A549 (cell line): ENCODE data around the gene DDR1. TPM values are rescaled to one million over a fixed set of nuclear protein-coding genes. Genes with fewer than 3 reads are reported as not detected.
"Not testable (repeated sequence)": the region's sequence is repeated elsewhere in the genome, so short reads cannot be mapped to it uniquely, and the experiment has no call there.

Experiments
- ATAC-seq, 2 experiments: fragments of 200-7000 bp in 1 of 2; fragments of >200 bp in 1 of 2; cut with Nextera tagmentation in 1 of 2; cut with Tn5 transposase in 1 of 2; 3 replicates each; pipeline versions ENCODE4 v1.8.0 to v1.9.1; 2018 to 2020; ENCODE audit warnings: mild to moderate bottlenecking in 1 of 2, moderate library complexity in 1 of 2
- CTCF ChIA-PET: fragments of 300-600 bp; sonication (Branson Sonifier 250); formaldehyde crosslinking; extraction: SDS; loops from one replicate; lab custom pipeline; 2021; ENCODE audit warnings: antibody characterized with exemption, inconsistent platforms; lab: Yijun Ruan, JAX
- POLR2A ChIA-PET: fragments of 350-600 bp; formaldehyde crosslinking; extraction: SDS; loops from one replicate; lab custom pipeline; 2021; ENCODE audit warnings: antibody characterized with exemption, inconsistent platforms; lab: Yijun Ruan, JAX
- DNase-seq, 2 experiments: peaks; one replicate each; pipeline versions ENCODE4 v3.0.0 to v3.0.0-alpha.2; 2011 to 2016; ENCODE audit warnings: low read depth in 1 of 2, low spot score in 1 of 2
- FAIRE-seq: peaks from 2 replicates; lab custom pipeline; 2011; peaks lifted over from hg19 to GRCh38; lab: Jason Lieb, UNC
- H3K27ac ChIP-seq, 2 experiments: fragments of >200 bp; sonication (Bioruptor Twin); formaldehyde crosslinking; 3 replicates each; pipeline ENCODE4 v1.5.1; 2016 to 2017
- H3K4me1 ChIP-seq: fragments of >200 bp; sonication (Bioruptor Twin); formaldehyde crosslinking; 3 replicates; pipeline ENCODE4 v1.6.1; 2016
- H3K4me2 ChIP-seq: fragments of >200 bp; sonication (Bioruptor Twin); formaldehyde crosslinking; 3 replicates; pipeline ENCODE4 v1.6.1; 2016
- H3K4me3 ChIP-seq: fragments of >200 bp; sonication (Bioruptor Twin); formaldehyde crosslinking; 3 replicates; pipeline ENCODE4 v1.5.1; 2016
- H3K9me3 ChIP-seq: fragments of >200 bp; sonication (Bioruptor Twin); formaldehyde crosslinking; 3 replicates; pipeline ENCODE4 v1.6.1; 2016
- CBX2 ChIP-seq: fragments of 200-600 bp; sonication (generic); IDR thresholded peaks from 2 replicates; pipeline ENCODE4 v1.6.1; 2016; ENCODE audit warnings: low read depth, mild to moderate bottlenecking, borderline replicate concordance
- CHD4 ChIP-seq: fragments of 200-600 bp; sonication (generic); IDR thresholded peaks from 2 replicates; pipeline ENCODE4 v1.6.1; 2016; ENCODE audit warnings: antibody characterized with exemption, mild to moderate bottlenecking, borderline replicate concordance
- EHF ChIP-seq: fragments of 250-450 bp; sonication (Bioruptor Pico); IDR thresholded peaks from 2 replicates; pipeline ENCODE4 v1.5.0; 2020; ENCODE audit warnings: mild to moderate bottlenecking
- EHMT2 ChIP-seq: fragments of 200-600 bp; sonication (generic); IDR thresholded peaks from 2 replicates; pipeline ENCODE4 v1.6.1; 2016; ENCODE audit warnings: antibody characterized with exemption, low read depth, mild to moderate bottlenecking, moderate library complexity
- EP300 ChIP-seq, 2 experiments: fragments of >200 bp; sonication (Bioruptor Twin); formaldehyde crosslinking; IDR thresholded peaks; 2 replicates in 1 of 2; 3 replicates in 1 of 2; pipeline ENCODE4 v1.6.1; 2016 to 2017
- ESRRA ChIP-seq: fragments of 150-350 bp; IDR thresholded peaks from 2 replicates; pipeline ENCODE4 v1.6.1; 2014; ENCODE audit warnings: mild to moderate bottlenecking, low read length, borderline replicate concordance
- FOSB ChIP-seq: fragments of 250-450 bp; sonication (Bioruptor Pico); IDR thresholded peaks from 2 replicates; pipeline ENCODE4 v1.5.0; 2020; ENCODE audit warnings: mild to moderate bottlenecking, moderate library complexity
- FOSL2 ChIP-seq, 2 experiments: fragments of 450-650 bp in 1 of 2; fragments of >200 bp in 1 of 2; sonication (Bioruptor Twin) in 1 of 2; formaldehyde crosslinking; IDR thresholded peaks; 2 replicates each; pipeline versions ENCODE4 v1.5.0 to v1.6.1; 2016 to 2020; ENCODE audit warnings: mild to moderate bottlenecking in 1 of 2, moderate library complexity in 1 of 2
- FOXS1 ChIP-seq: fragments of 250-450 bp; sonication (Bioruptor Pico); IDR thresholded peaks from 2 replicates; pipeline ENCODE4 v1.5.0; 2020; ENCODE audit warnings: mild to moderate bottlenecking, moderate library complexity
- GATA3 ChIP-seq: IDR thresholded peaks from 2 replicates; pipeline ENCODE4 v1.6.1; 2012; ENCODE audit warnings: borderline replicate concordance
- HDAC2 ChIP-seq: fragments of 200-600 bp; sonication (generic); IDR thresholded peaks from 2 replicates; pipeline ENCODE4 v1.6.1; 2016
- HOXA7 ChIP-seq: fragments of 250-450 bp; sonication (Bioruptor Pico); IDR thresholded peaks from 2 replicates; pipeline ENCODE4 v1.5.0; 2020; ENCODE audit warnings: mild to moderate bottlenecking, moderate library complexity
- JUN ChIP-seq, 2 experiments: fragments of >200 bp; sonication (Bioruptor Twin); formaldehyde crosslinking; IDR thresholded peaks; 2 replicates in 1 of 2; 3 replicates in 1 of 2; pipeline ENCODE4 v1.6.1; 2016 to 2017
- KDM1A ChIP-seq: fragments of 200-600 bp; sonication (generic); IDR thresholded peaks from 2 replicates; pipeline ENCODE4 v1.6.1; 2016; ENCODE audit warnings: low read depth, mild to moderate bottlenecking
- KDM5A ChIP-seq: fragments of 200-600 bp; sonication (generic); IDR thresholded peaks from 2 replicates; pipeline ENCODE4 v1.6.1; 2016; ENCODE audit warnings: antibody characterized with exemption, mild to moderate bottlenecking
- MYC ChIP-seq: IDR thresholded peaks from 2 replicates; pipeline ENCODE4 v1.6.1; 2012; ENCODE audit warnings: mild to moderate bottlenecking, inconsistent platforms, low read length, improper control_type of control experiment, borderline replicate concordance
- NFE2L2 ChIP-seq: fragments of 150-350 bp; conservative IDR thresholded peaks from 2 replicates; pipeline ENCODE4 v1.6.1; 2014; ENCODE audit warnings: low read length
- NR3C1 ChIP-seq: fragments of >200 bp; sonication (Bioruptor Twin); formaldehyde crosslinking; IDR thresholded peaks from 3 replicates; pipeline ENCODE4 v1.6.1; 2017
- PHF8 ChIP-seq: fragments of 200-600 bp; sonication (generic); IDR thresholded peaks from 2 replicates; pipeline ENCODE4 v1.6.1; 2016; ENCODE audit warnings: low read depth, mild to moderate bottlenecking, antibody characterized with exemption, moderate library complexity, borderline replicate concordance
- RCOR1 ChIP-seq: fragments of 150-350 bp; IDR thresholded peaks from 2 replicates; pipeline ENCODE4 v1.6.1; 2014; ENCODE audit warnings: antibody characterized with exemption, low read length, low read depth
- RFX5 ChIP-seq: fragments of 450-650 bp; IDR thresholded peaks from 2 replicates; pipeline ENCODE4 v1.7.1; 2014; ENCODE audit warnings: antibody characterized with exemption, mild to moderate bottlenecking, moderate library complexity
- RNF2 ChIP-seq: fragments of 200-600 bp; sonication (generic); IDR thresholded peaks from 2 replicates; pipeline ENCODE4 v1.6.1; 2016; ENCODE audit warnings: low read depth, mild to moderate bottlenecking, antibody characterized with exemption, moderate library complexity, borderline replicate concordance
- SMC3 ChIP-seq: fragments of >200 bp; sonication (Bioruptor Twin); formaldehyde crosslinking; IDR thresholded peaks from 3 replicates; pipeline ENCODE4 v1.6.1; 2018; ENCODE audit warnings: inconsistent platforms
- SREBF2 ChIP-seq: fragments of 450-650 bp; IDR thresholded peaks from 2 replicates; pipeline ENCODE4 v1.6.1; 2014; ENCODE audit warnings: mild to moderate bottlenecking, moderate library complexity
- USF2 ChIP-seq: fragments of 450-650 bp; IDR thresholded peaks from 2 replicates; pipeline ENCODE4 v1.6.1; 2014; ENCODE audit warnings: antibody characterized with exemption
- ZFP36 ChIP-seq: fragments of 450-650 bp; IDR thresholded peaks from 2 replicates; pipeline ENCODE4 v1.6.1; 2014; ENCODE audit warnings: borderline replicate concordance; ENCODE audit not compliant: partially characterized antibody
- ZNF302 ChIP-seq: fragments of 250-450 bp; sonication (Bioruptor Pico); IDR thresholded peaks from 2 replicates; pipeline ENCODE4 v1.9.0; 2021; ENCODE audit warnings: inconsistent platforms, mild to moderate bottlenecking, moderate library complexity
- whole genome bisulfite sequencing: methylation state at CpG from one replicate; pipeline ENCODE4 v1.1.6; 2017; ENCODE audit errors: missing lambda C conversion rate; 5-methylcytosine and 5-hydroxymethylcytosine counted together
- polyA plus RNA-seq, 4 experiments: library from polyadenylated mRNA; depleted of rRNA in 3 of 4; stranded (reverse); fragments of >200 nt; fragmentation: RNase III in 1 of 4; extraction: RNeasy Plus Mini Kit Qiagen cat#74134 plus additional on column Dnase treatment in 1 of 4; gene quantifications; 2 replicates in 3 of 4; 3 replicates in 1 of 4; pipeline ENCODE4 v1.2.3, GENCODE V29; 2011 to 2017
- TF ChIP-seq, protein P1 (sequence below): IDR thresholded peaks from 2 replicates; pipeline ENCODE4 v1.6.1; 2012

Gene DDR1
- polyA plus RNA-seq, 2 of the 4 experiments (the other 2 are of a cell fraction): 19.8 to 43.5 TPM

DNA sequence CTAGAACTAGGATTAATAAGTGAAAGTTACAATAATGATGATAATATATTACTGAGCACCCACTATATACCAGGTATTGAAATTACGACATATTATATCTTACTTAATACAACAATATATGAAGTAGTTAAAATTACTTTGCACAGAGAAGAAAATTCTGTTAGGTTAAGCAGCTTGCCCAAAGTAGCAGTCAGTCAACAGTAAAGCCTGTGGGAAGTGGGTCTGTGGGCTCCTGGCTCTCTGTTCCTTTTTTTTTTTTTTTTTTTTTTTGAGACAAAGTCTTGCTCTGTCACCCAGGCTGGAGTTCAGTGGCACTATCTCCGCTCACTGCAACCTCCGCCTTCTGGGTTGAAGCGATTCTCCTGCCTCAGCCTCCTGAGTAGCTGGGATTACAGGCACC lies 18.9 kb downstream of the DDR1 start:
- ChIA-PET CTCF (interaction anchor here (0.6 to 1.0 kb wide), 3 partner anchors 11 to 289 kb away, joined by 4 read pairs; partner anchors contain the start of gene VARS2), POLR2A (no interaction called here)
- WGBS: 100% methylated on average over 2 of the region's 4 CpGs
- FAIRE-seq (no peak), DNase-seq (no peak), ATAC-seq (no peak)
- no peak overlapping the region for H3K4me3 ChIP-seq
- 0 out of 3 replicates have a peak, but pooled peaks cover 4% of the 10 kb centered on the region for H3K4me1 ChIP-seq
- H3K4me2 ChIP-seq: no peak overlapping the region
- no peak for TF ChIP-seq USF2
- TF ChIP-seq FOSB (CRISPR knock-in tag): no peak
- no peak for TF ChIP-seq CBX2
- TF ChIP-seq EHMT2: no peak
- TF ChIP-seq HDAC2: no peak
- no peak for TF ChIP-seq HOXA7 (CRISPR knock-in tag)
- TF ChIP-seq ESRRA: no peak
- TF ChIP-seq EHF (CRISPR knock-in tag): no peak
- TF ChIP-seq NFE2L2: no peak
- TF ChIP-seq KDM1A: no peak
- no peak for TF ChIP-seq RFX5
- no peak for TF ChIP-seq FOXS1
- no peaks in the 10 kb centered on the region for H3K9me3 ChIP-seq
- no peak overlapping the region for H3K27ac ChIP-seq

- H3K4me1 ChIP-seq, ATAC-seq, FAIRE-seq, H3K9me3 ChIP-seq: not testable (repeated sequence)
- TF ChIP-seq CHD4: peak; percentile 90; the same call in 1 of the 2 replicates
- Histone ChIP-seq H3K27ac (peak overlapping the region; percentile 71 to 86), H3K4me2 (peak overlapping the region; percentile 70), H3K4me3 (peak overlapping the region; percentile 94)
- CTCF ChIA-PET: interaction anchor here (1.3 to 4.0 kb wide), 5 partner anchors 9 to 180 kb away, joined by 3 to 21 read pairs (median 8); no protein-coding TSS in a partner anchor
- 7% methylated on average over 15 of the region's 16 CpGs for WGBS
- POLR2A ChIA-PET: interaction anchor here (0.6 to 1.1 kb wide), 5 partner anchors 18 to 207 kb away, joined by 3 to 10 read pairs (median 4); partner anchors contain the start of genes DDR1 and PSORS1C1
- DNase-seq: peak in 1 of 2 experiments; percentile 27
Observed at GRCh38 chr6:30907290-30907757, 23.0 kb downstream of the DDR1 start.

- H3K27ac ChIP-seq: peak within 1 kb of the TSS; percentile 85 to 86
- H3K9me3 ChIP-seq: no peaks in the 10 kb centered on the region
- ChIA-PET CTCF (interaction anchor here (1.4 to 4.0 kb wide), 4 partner anchors 8 to 161 kb away, joined by 3 to 21 read pairs (median 10); no protein-coding TSS in a partner anchor), POLR2A (interaction anchor here (0.6 to 1.0 kb wide), 4 partner anchors 22 to 207 kb away, joined by 3 to 10 read pairs (median 4); partner anchors contain the start of genes DDR1 and PSORS1C1)
- peak within 1 kb of the TSS; percentile 91 for H3K4me2 ChIP-seq
- peaks cover 10% of the 10 kb centered on the region; the same call in 1 of the 3 replicates for H3K4me1 ChIP-seq
- FAIRE-seq (no peak), DNase-seq (peak; percentile 87 to 97), ATAC-seq (peak; percentile 99)
- no peak for TF ChIP-seq SMC3
- TF ChIP-seq SREBF2: no peak
- no peak for TF ChIP-seq EP300 (IDR thresholded peaks at IDR 0.05)
- no peak for TF ChIP-seq GATA3
- peak in 1 of 2 experiments; percentile 75; a peak in 2 of 5 replicates for TF ChIP-seq JUN (IDR thresholded peaks at IDR 0.05)
- peak; percentile 100 for TF ChIP-seq ZFP36
- peak; percentile 71; the same call in 1 of the 2 replicates for TF ChIP-seq MYC
- no peak for TF ChIP-seq FOXS1
- no peak for TF ChIP-seq ZNF302 (CRISPR knock-in tag)
- no peak for TF ChIP-seq RCOR1
- TF ChIP-seq ESRRA: no peak
- TF ChIP-seq NR3C1: no peak
- peak; percentile 20; the same call in 1 of the 2 replicates for TF ChIP-seq CHD4
- TF ChIP-seq, protein P1, sequence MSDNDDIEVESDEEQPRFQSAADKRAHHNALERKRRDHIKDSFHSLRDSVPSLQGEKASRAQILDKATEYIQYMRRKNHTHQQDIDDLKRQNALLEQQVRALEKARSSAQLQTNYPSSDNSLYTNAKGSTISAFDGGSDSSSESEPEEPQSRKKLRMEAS: peak; percentile 74
- peak; percentile 87; the same call in 1 of the 2 replicates for TF ChIP-seq KDM1A
- TF ChIP-seq RNF2: no peak
- TF ChIP-seq FOSL2 (IDR thresholded peaks at IDR 0.05): no peak
- TF ChIP-seq FOSL2 (CRISPR knock-in tag; IDR thresholded peaks at IDR 0.05): peak; percentile 76
- no peak for TF ChIP-seq USF2
- TF ChIP-seq EHMT2: no peak
- TF ChIP-seq HDAC2: 0 out of 2 replicates have a peak, but pooled peaks have one; percentile 75
- TF ChIP-seq KDM5A: 0 out of 2 replicates have a peak, but pooled peaks have one; percentile 59
- no peak for TF ChIP-seq PHF8
- peak within 1 kb of the TSS; percentile 94 for H3K4me3 ChIP-seq
- 1% methylated on average over 47 of the region's 49 CpGs for WGBS
Observed at GRCh38 chr6:30907758-30908591, 23.7 kb downstream of the DDR1 start, which contains the start of gene GTF2H4. Gene GTF2H4 (plus strand): TSS chr6:30908207.
